Upper lobe of right lung (tissue), 1 donor: ENCODE data around the gene NTRK3. TPM values are rescaled to one million over a fixed set of nuclear protein-coding genes. Genes with fewer than 3 reads are reported as not detected.

Experiments used
- ATAC-seq: fragments of 200-7000 bp; cut with Tn5 transposase; one replicate; pipeline ENCODE4 v1.9.1; 2020; ENCODE audit warnings: mild to moderate bottlenecking, moderate library complexity
- DNase-seq: peaks from one replicate; pipeline ENCODE4 v3.0.0-alpha.2; 2020
- H3K27ac ChIP-seq: fragments of 200-600 bp; one replicate; pipeline ENCODE4 v1.8.0; 2022
- H3K27me3 ChIP-seq: fragments of 200-600 bp; one replicate; pipeline ENCODE4 v1.8.0; 2022; ENCODE audit warnings: mild to moderate bottlenecking
- H3K36me3 ChIP-seq: fragments of 200-600 bp; one replicate; pipeline ENCODE4 v1.8.0; 2022
- H3K4me1 ChIP-seq: fragments of 200-600 bp; one replicate; pipeline ENCODE4 v1.8.0; 2022
- H3K4me3 ChIP-seq: fragments of 200-600 bp; one replicate; pipeline ENCODE4 v1.8.0; 2022; ENCODE audit warnings: mild to moderate bottlenecking
- H3K9me3 ChIP-seq: fragments of 200-600 bp; one replicate; pipeline ENCODE4 v1.8.0; 2022
- CTCF ChIP-seq: fragments of 200-600 bp; IDR thresholded peaks from one replicate; pipeline ENCODE4 v1.8.0; 2022; ENCODE audit warnings: antibody characterized with exemption
- intact Hi-C: fragments of 100-400 bp; cut with DNase I; formaldehyde crosslinking; loops from one replicate; pipeline ENCODE4 v1.11.0; 2022
- total RNA-seq: library from RNA; stranded (reverse); fragmentation: NEBNext Ultra II Directional; extraction: Animal tissue kit (Norgen Biotek cat#: 25700); gene quantifications from one replicate; pipeline ENCODE4 v1.2.1, GENCODE V29; 2021
- donor health status: DM: no; HTN: yes; CAD: no; lungs with severe emphysema.

NTRK3 gene
- total RNA-seq, 1 donor from 2014 or later, result 2.8 TPM

- Histone ChIP-seq H3K4me1 (no peaks in the 10 kb centered on the region), H3K4me3 (no peak overlapping the region), H3K9me3 (no peaks in the 10 kb centered on the region), H3K36me3 (no peaks in the 10 kb centered on the region), H3K27me3 (no peaks in the 10 kb centered on the region), H3K27ac (no peak overlapping the region)
- intact Hi-C loops, result no loop called here
- ATAC-seq (peak; percentile 62), DNase-seq (no peak)
- no peak for TF ChIP-seq CTCF
Measured at GRCh38 chr15:87829332-87830050, 427.0 kb downstream of the NTRK3 start.

GRCh38 chr15:87828608-87829007 is 427.9 kb downstream of the NTRK3 start:
- Histone ChIP-seq H3K36me3 (no peaks in the 10 kb centered on the region), H3K27me3 (no peaks in the 10 kb centered on the region), H3K27ac (no peak overlapping the region), H3K9me3 (no peaks in the 10 kb centered on the region), H3K4me1 (no peaks in the 10 kb centered on the region), H3K4me3 (no peak overlapping the region)
- DNase-seq (no peak), ATAC-seq (no peak)
- no peak for TF ChIP-seq CTCF
- intact Hi-C loops, result no loop called here

GRCh38 chr15:87827131-87827530 is 429.4 kb downstream of the NTRK3 start:
- H3K4me1 ChIP-seq, result no peaks in the 10 kb centered on the region
- no peaks in the 10 kb centered on the region for H3K9me3 ChIP-seq
- no peak for ATAC-seq
- no peak for DNase-seq
- no peak overlapping the region for H3K27ac ChIP-seq
- intact Hi-C loops, result no loop called here
- TF ChIP-seq CTCF, result no peak
- no peaks in the 10 kb centered on the region for H3K27me3 ChIP-seq
- no peak overlapping the region for H3K4me3 ChIP-seq
- H3K36me3 ChIP-seq, result no peaks in the 10 kb centered on the region

GRCh38 chr15:87826119-87826747 is 430.3 kb downstream of the NTRK3 start:
- no peak overlapping the region for H3K4me3 ChIP-seq

GRCh38 chr15:87818756-87819155 is 437.8 kb downstream of the NTRK3 start:
- ATAC-seq, result no peak
- no peak for DNase-seq
- TF ChIP-seq CTCF, result no peak
- no peak overlapping the region for H3K27ac ChIP-seq
- H3K4me3 ChIP-seq, result no peak overlapping the region
- intact Hi-C loops, result no loop called here
- H3K27me3 ChIP-seq, result no peaks in the 10 kb centered on the region
- H3K36me3 ChIP-seq, result no peaks in the 10 kb centered on the region
- H3K9me3 ChIP-seq, result no peaks in the 10 kb centered on the region
- no peaks in the 10 kb centered on the region for H3K4me1 ChIP-seq

More at GRCh38 chr15:87826119-87826747, 430.3 kb downstream of the NTRK3 start:
- Histone ChIP-seq H3K36me3 (no peaks in the 10 kb centered on the region), H3K9me3 (no peaks in the 10 kb centered on the region), H3K27me3 (no peaks in the 10 kb centered on the region), H3K27ac (no peak overlapping the region), H3K4me1 (no peaks in the 10 kb centered on the region)
- intact Hi-C loops, result no loop called here
- no peak for TF ChIP-seq CTCF
- DNase-seq (no peak), ATAC-seq (no peak)
